Common myeloid progenitor, CD34-positive (primary cell): ENCODE measurements around the gene FAM163A.

Experiments
- CTCF ChIA-PET: fragments of 350-600 bp; sonication (Branson Sonifier 250); formaldehyde crosslinking; loops from one replicate; lab custom pipeline; 2021; ENCODE audit warnings: antibody characterized with exemption; lab: Charles Lee
- POLR2A ChIA-PET: fragments of 350-600 bp; sonication (Branson Sonifier 250); formaldehyde crosslinking; loops from one replicate; lab custom pipeline; 2021; ENCODE audit warnings: antibody characterized with exemption; lab: Charles Lee
- DNase-seq, 3 donors: peaks; one replicate each; pipeline versions ENCODE4 v3.0.0 to v3.0.0-alpha.2; 2013
- H3K27ac ChIP-seq, 2 experiments: 1 replicate in 1 of 2; 2 replicates in 1 of 2; pipeline ENCODE4 v1.7.0; 2013; ENCODE audit warnings: inconsistent platforms in 2 of 2, low read length in 2 of 2, mild to moderate bottlenecking in 2 of 2, low read depth in 1 of 2, moderate library complexity in 1 of 2; ENCODE audit not compliant: severe bottlenecking in 2 of 2, insufficient read depth in 1 of 2, poor library complexity in 1 of 2
- H3K27me3 ChIP-seq, 5 experiments: replicated peaks in 2 of 5; 1 replicate in 3 of 5; 2 replicates in 2 of 5; pipeline versions ENCODE4 v1.6.1 to v1.7.0; 2013; ENCODE audit warnings: low read length in 4 of 5, mild to moderate bottlenecking in 2 of 5, moderate library complexity in 2 of 5, inconsistent platforms in 1 of 5; ENCODE audit not compliant: insufficient read depth in 5 of 5, control insufficient read depth in 4 of 5
- H3K36me3 ChIP-seq, 4 experiments: 1 replicate in 2 of 4; 2 replicates in 2 of 4; pipeline versions ENCODE4 v1.6.1 to v1.7.0; 2013; ENCODE audit warnings: low read length in 3 of 4, control low read depth in 1 of 4, mild to moderate bottlenecking in 1 of 4; ENCODE audit not compliant: control insufficient read depth in 4 of 4, insufficient read depth in 4 of 4
- H3K4me1 ChIP-seq, 4 experiments: 1 replicate in 3 of 4; 2 replicates in 1 of 4; pipeline versions ENCODE4 v1.6.1 to v1.7.1; 2013; ENCODE audit warnings: low read length in 3 of 4, mild to moderate bottlenecking in 3 of 4, control low read depth in 1 of 4, inconsistent platforms in 1 of 4, moderate library complexity in 1 of 4; ENCODE audit not compliant: control insufficient read depth in 4 of 4, insufficient read depth in 4 of 4; ENCODE audit errors: control extremely low read depth in 1 of 4
- H3K4me3 ChIP-seq, 7 experiments: 1 replicate in 4 of 7; 2 replicates in 3 of 7; pipeline versions ENCODE4 v1.5.1 to v1.7.0; 2013; ENCODE audit warnings: mild to moderate bottlenecking in 7 of 7, low read length in 6 of 7, moderate library complexity in 6 of 7, inconsistent platforms in 2 of 7, low read depth in 2 of 7, control low read depth in 1 of 7; ENCODE audit not compliant: insufficient read depth in 4 of 7, control insufficient read depth in 1 of 7; ENCODE audit errors: extremely low read depth in 1 of 7
- H3K9me3 ChIP-seq, 5 experiments: 1 replicate in 4 of 5; 2 replicates in 1 of 5; pipeline versions ENCODE4 v1.6.1 to v1.7.1; 2013; ENCODE audit warnings: low read length in 4 of 5, mild to moderate bottlenecking in 2 of 5, inconsistent platforms in 1 of 5, low read depth in 1 of 5, moderate library complexity in 1 of 5; ENCODE audit not compliant: control insufficient read depth in 4 of 5, insufficient read depth in 2 of 5; ENCODE audit errors: control extremely low read depth in 1 of 5
- WGBS: methylation state at CpG from one replicate; pipeline ENCODE4 v1.1.5; 2013; ENCODE audit not compliant: insufficient coverage; 5-methylcytosine and 5-hydroxymethylcytosine counted together

FAM163A gene

DNA sequence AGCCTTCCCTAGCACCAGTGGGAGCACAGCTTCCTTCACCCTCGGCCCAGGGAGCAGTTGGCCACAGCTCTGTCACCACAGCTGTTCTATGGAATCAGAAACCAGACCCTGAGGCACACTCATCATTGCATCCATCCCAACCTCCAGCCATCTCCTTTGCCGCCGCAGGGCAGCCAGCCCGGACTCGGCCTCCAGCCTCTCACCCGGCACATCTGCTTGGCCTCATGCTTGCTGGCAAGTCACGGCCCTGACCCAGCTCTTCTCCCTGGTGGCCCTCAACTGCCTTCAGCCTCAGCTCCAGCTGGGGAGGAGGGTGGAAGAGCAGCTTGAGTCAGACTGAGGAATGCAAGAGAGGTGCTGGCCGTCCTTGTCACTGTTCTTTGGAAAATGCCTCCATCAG lies 74.7 kb downstream of the FAM163A start:
- ChIA-PET POLR2A (no interaction called here), CTCF (interaction anchor here (0.5 to 16.4 kb wide), 3 partner anchors 8 to 113 kb away, joined by 4 to 561 read pairs (median 47); no protein-coding TSS in a partner anchor)
- no peak overlapping the region for H3K27ac ChIP-seq

DNA sequence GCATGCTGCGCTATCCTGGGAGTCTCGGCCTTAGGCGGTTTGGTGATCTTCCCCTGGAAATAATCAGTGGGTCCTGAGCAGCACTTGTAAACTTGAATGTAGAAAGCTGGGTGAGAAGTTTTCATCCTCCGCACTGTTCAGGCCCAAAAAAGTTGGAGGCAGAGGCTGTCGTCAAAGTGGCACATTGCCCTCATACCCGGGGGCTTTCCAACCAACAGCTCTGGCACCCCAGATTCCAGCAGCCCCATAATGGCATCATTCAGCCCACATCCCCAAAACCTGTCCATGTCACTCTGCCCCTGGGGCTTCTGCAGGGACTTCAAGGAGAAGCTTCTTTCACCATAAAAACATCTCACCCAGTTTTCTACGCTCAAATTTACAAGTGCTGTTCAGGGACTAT lies 75.2 kb downstream of the FAM163A start:
- Histone ChIP-seq H3K4me3 (no peak overlapping the region), H3K27ac (no peak overlapping the region), H3K27me3 (peaks cover 0 to 2% (median 0%) of the 10 kb centered on the region in 5 experiments), H3K4me1 (peaks cover 0 to 14% (median 13%) of the 10 kb centered on the region in 4 experiments), H3K9me3 (no peaks in the 10 kb centered on the region), H3K36me3 (no peaks in the 10 kb centered on the region)
- WGBS, result 97% methylated on average over 5 of the region's 7 CpGs
- ChIA-PET CTCF (interaction anchor here (6.1 to 16.4 kb wide), 2 partner anchors 8 to 113 kb away, joined by 47 to 561 read pairs; no protein-coding TSS in a partner anchor), POLR2A (no interaction called here)
- no peak for DNase-seq

More for the DNA sequence above, 74.7 kb downstream of the FAM163A start:
- DNase-seq, result no peak
- Histone ChIP-seq H3K9me3 (no peaks in the 10 kb centered on the region), H3K27me3 (peaks cover 0 to 2% (median 0%) of the 10 kb centered on the region in 5 experiments), H3K4me3 (no peak overlapping the region), H3K36me3 (no peaks in the 10 kb centered on the region), H3K4me1 (peaks cover 0 to 14% (median 13%) of the 10 kb centered on the region in 4 experiments)
- 97% methylated on average over 7 of the region's 8 CpGs for WGBS

DNA sequence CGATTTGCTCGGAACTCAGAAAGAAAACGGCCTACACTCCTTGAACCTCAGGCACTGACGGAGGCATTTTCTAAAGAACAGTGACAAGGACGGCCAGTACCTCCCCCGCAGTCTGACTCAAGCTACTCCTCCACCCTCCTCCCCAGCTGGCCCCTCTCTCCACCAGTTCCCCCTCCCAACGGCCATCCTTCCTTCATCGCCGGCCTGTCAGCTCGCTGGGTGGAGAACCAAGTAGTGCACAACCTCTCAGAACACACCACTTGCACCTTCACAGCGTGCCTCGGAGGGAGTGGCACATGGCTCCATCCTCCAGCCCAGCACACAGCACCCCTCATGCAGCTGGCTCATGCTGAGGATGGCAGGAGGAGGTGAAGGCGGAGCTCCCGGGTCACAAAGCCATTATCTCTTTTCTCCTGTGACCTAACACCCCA lies 75.7 kb downstream of the FAM163A start:
- Histone ChIP-seq H3K36me3 (no peaks in the 10 kb centered on the region), H3K4me1 (peaks cover 0 to 14% (median 13%) of the 10 kb centered on the region in 4 experiments), H3K27ac (no peak overlapping the region), H3K4me3 (no peak overlapping the region), H3K27me3 (peaks cover 0 to 2% (median 0%) of the 10 kb centered on the region in 5 experiments), H3K9me3 (no peaks in the 10 kb centered on the region)
- DNase-seq, result no peak
- WGBS, result 90% methylated on average over 10 of the region's 14 CpGs
- POLR2A ChIA-PET, result no interaction called here
- CTCF ChIA-PET, result interaction anchor here (6.1 to 16.4 kb wide), 2 partner anchors 9 to 114 kb away, joined by 47 to 561 read pairs; no protein-coding TSS in a partner anchor

DNA sequence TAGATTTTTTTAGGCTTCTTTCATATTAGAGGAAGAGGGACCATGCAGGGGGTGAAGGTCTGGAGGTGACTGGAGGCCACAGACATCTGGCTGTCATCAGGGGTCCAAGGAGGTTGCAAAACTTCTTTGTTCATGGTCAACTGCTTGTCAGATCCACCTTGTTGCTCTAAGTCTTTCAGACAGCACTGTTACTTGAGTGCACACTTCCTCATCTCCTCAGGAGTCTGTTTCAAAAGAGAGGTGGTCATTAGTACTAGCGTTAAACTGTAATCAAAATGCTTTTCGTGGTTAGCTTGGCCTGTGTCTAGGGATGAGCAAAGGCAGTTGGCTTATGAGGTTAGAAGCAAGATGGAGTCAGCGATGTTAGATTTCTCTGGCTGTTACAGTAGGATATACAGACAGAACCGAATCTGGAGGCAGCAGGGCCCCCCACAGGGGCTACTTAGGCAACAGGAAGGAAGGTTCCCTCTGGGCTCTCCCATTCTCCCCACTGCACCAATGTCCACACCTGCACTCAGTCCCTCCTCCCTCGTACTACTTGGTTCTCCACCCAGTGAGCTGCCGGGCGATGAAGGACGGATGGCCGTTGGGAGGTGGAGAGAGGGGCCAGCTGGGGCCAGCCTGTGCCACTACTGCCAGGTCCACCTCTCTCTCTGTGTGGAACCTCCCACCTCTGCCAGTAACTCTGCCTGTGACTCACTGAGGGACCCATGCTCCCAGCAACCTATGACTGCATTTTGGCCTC lies 77.3 kb downstream of the FAM163A start:
- ChIA-PET POLR2A (no interaction called here), CTCF (interaction anchor here (6.1 to 16.4 kb wide), 2 partner anchors 10 to 115 kb away, joined by 47 to 561 read pairs; no protein-coding TSS in a partner anchor)
- Histone ChIP-seq H3K4me3 (no peak overlapping the region), H3K27ac (no peak overlapping the region), H3K4me1 (peaks cover 0 to 4% (median 3%) of the 10 kb centered on the region in 4 experiments), H3K27me3 (peaks cover 0 to under 1% (median 0%) of the 10 kb centered on the region in 5 experiments), H3K36me3 (no peaks in the 10 kb centered on the region), H3K9me3 (no peaks in the 10 kb centered on the region)
- peak in 1 of 3 donors; percentile 12 for DNase-seq
- WGBS, result 80% methylated on average over 1 of the region's 9 CpGs

DNA sequence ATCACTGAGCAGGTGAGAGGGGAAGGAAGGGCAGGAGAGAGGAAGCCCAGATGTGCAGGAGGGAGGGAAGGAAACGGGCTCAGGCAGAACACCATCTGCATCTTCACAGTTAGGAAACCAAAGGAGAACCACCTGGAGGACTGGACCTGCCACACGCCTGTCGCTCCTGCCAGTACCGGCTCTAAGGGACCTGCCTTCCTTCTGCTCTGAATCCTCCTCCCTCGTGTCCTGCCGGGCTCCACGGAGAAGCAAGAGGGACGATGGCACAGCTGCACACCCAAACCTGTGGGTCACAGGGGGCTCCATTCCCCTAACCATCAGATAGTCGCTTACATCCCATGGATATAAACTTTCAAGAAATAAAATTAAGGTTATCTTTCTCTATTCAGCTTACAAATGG lies 78.4 kb downstream of the FAM163A start:
- no peak for DNase-seq
- H3K9me3 ChIP-seq, result no peaks in the 10 kb centered on the region
- H3K4me1 ChIP-seq, result no peaks in the 10 kb centered on the region
- no peaks in the 10 kb centered on the region for H3K27me3 ChIP-seq
- H3K27ac ChIP-seq, result no peak overlapping the region
- no peak overlapping the region for H3K4me3 ChIP-seq
- ChIA-PET CTCF (interaction anchor here (6.1 kb wide), 1 partner anchor 12 kb away, joined by 47 read pairs; no protein-coding TSS in a partner anchor), POLR2A (no interaction called here)
- H3K36me3 ChIP-seq, result no peaks in the 10 kb centered on the region
- WGBS, result 91% methylated on average over 4 of the region's 9 CpGs

DNA sequence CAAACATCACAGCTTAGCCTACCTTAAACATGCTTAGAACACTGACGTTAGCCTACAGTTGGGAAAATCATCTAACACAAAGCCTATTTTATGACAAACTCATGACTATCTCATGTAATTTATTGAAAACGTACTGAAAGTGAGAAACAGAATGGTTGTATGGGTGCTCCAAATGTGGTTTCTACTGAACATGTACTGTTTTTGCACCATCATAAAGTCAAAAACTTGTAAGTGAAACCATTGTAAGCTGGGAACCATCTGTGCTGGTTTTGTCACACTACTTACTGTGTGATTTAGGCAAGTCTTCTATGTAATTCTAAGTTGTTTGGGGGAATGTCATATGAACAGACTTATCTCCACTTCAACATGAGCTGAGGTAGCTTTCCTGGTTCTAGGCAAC lies 79.0 kb downstream of the FAM163A start:
- WGBS, result no CpG with 5 or more reads among the region's 2 CpGs
- no peak overlapping the region for H3K27ac ChIP-seq
- POLR2A ChIA-PET, result no interaction called here
- H3K4me3 ChIP-seq, result no peak overlapping the region
- CTCF ChIA-PET, result interaction anchor here (0.6 to 6.1 kb wide), 5 partner anchors 11 to 116 kb away, joined by 3 to 47 read pairs (median 3); no protein-coding TSS in a partner anchor
- no peak for DNase-seq
- H3K27me3 ChIP-seq, result no peaks in the 10 kb centered on the region
- H3K9me3 ChIP-seq, result no peaks in the 10 kb centered on the region
- no peaks in the 10 kb centered on the region for H3K4me1 ChIP-seq
- no peaks in the 10 kb centered on the region for H3K36me3 ChIP-seq

DNA sequence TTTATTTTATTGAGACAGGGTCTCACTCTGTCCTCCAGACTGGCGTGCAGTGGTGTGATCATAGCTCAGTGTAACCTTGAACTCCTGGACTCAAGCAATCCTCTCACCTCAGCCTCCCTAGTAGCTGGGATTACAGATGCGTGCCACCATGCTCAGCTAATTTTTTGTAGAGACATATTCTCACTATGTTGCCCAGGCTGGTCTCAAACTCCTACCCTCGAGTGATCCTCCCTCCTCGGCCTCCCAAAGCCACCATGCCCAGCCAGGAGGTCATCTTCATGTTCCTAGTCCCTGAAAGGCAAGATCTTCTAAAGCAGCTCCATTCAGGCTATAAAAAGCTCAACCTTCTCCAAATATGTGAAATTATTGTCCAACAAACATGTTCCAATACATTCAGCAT lies 80.6 kb downstream of the FAM163A start:
- ChIA-PET CTCF (interaction anchor here (0.6 to 6.1 kb wide), 4 partner anchors 9 to 117 kb away, joined by 3 to 47 read pairs (median 6); no protein-coding TSS in a partner anchor), POLR2A (interaction anchor here (0.6 kb wide), 1 partner anchor 9 kb away, joined by 3 read pairs; no protein-coding TSS in a partner anchor)
- Histone ChIP-seq H3K27me3 (no peaks in the 10 kb centered on the region), H3K36me3 (no peaks in the 10 kb centered on the region), H3K9me3 (no peaks in the 10 kb centered on the region), H3K27ac (no peak overlapping the region), H3K4me3 (no peak overlapping the region), H3K4me1 (no peaks in the 10 kb centered on the region)
- no peak for DNase-seq
- WGBS, result 100% methylated on average over 4 of the region's 4 CpGs
